HG02623 (cell line): ENCODE data around the gene PLB1.
"Not testable (repeated sequence)": the region's sequence is repeated elsewhere in the genome, so short reads cannot be mapped to it uniquely, and the experiment has no call there.

Source experiments
- ATAC-seq: cut with Tn5 transposase; IDR thresholded peaks from one replicate; pipeline ENCODE4 v1.9.1; 2021; ENCODE audit warnings: moderate library complexity; ENCODE audit not compliant: unreplicated experiment

PLB1 gene

DNA sequence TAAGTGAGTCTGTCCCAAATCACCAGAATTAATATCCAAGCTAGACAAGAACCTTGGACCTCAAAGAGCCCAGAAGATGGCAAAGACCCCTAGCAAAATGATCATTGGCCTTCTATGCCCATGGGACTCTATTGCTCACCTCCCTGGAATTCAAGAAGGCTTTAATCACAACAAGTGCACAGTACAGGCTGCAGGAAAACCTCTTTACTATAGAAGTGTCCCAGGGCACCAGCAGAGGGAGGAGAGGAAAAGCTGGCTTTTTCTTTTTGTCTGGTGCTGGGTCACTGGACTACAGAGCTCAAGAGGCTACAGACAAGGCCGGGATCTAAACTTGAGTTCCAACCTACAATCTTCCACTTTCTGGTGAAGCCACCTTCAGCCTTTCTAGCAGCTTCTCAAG is 167.5 kb downstream of the PLB1 start:
- no peak for ATAC-seq

DNA sequence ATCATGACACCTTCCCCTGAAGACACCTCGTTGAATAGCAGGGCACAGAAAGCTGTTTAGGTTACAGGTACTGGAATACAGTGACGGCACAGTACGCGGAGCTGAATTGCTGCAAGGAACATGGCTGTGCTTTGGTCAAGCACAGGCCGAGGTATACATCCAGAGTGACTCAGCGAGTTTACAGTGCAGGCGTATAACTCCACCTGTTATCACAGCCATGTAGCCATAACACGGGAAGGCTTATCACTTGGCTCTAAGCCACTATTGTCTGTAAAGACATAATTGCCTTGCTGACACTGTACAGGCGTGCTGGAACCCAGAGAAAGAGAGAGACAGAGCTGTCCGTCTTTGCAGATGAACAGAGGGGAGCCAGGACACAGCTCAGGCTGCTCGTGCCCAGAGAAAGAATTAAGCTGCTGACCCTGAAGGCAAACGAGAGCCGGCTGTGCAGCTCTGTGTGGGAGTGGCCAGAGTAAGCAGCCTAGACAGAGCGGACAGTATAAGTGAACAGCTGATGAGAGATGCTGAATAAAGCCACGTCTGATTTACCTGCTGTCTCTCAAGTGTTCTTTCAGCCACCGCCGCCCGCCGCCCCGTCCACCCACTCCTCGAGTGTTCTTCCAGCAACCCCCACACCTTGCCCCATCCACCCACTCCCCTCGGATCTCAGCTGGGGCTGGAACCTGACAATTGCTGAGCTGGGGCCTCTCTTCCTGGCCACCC is 168.4 kb downstream of the PLB1 start:
- no peak for ATAC-seq

DNA sequence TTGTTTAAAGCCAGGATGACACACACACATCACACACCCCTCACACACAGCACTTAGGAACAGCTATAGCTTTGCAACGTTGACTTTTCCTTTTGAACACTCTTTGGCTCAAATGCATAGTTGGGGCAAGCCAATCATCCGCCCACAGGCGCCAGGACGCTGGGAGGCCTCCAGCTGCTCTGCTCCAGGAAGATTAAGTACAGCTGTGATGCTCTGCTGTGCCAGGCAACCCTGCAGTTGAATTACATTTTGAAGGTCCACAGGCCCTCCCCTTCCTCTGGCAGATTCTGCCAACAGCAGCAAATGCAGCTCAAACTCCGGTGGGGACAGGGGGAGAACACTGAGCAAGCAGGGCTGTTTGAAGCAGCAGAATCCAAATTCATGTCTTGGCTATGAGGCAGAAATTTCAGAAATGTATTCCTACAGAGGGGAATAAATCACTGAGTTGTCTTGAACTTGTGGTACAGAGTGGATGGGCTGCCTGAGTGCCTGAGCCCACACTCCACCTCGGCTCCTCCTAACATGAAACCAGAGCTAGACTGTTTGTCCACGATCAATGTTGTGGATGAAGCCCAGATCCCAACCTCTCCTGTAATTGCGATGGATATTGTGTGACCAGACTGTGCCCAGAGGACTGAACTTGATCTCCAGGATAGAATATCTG is 169.3 kb downstream of the PLB1 start:
- ATAC-seq = no peak

DNA sequence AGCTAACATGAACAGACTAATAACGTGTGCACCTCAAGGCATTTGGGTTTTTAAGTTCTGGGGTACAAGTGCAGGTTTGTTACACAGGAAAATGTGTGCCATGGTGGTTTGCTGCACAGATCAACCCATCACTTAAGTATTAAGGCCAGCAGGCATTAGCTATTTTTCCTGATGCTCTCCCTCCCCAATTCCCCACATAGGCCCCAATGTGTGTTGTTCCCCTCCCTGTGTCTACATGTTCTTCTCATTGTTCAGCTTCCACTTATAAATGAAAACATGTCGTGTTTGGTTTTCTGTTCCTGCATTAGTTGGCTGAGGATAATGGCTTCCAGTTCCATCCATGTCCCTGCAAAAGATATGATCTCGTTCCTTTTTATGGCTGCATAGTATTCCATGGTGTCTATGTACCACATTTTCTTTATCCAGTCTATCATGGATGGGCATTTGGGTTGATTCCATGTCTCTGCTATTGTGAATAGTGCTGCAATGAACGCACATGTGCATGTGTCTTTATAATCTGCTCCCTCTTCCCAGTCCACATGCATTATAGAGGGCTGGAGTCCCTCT is 170.0 kb downstream of the PLB1 start:
- ATAC-seq = not testable (repeated sequence)

DNA sequence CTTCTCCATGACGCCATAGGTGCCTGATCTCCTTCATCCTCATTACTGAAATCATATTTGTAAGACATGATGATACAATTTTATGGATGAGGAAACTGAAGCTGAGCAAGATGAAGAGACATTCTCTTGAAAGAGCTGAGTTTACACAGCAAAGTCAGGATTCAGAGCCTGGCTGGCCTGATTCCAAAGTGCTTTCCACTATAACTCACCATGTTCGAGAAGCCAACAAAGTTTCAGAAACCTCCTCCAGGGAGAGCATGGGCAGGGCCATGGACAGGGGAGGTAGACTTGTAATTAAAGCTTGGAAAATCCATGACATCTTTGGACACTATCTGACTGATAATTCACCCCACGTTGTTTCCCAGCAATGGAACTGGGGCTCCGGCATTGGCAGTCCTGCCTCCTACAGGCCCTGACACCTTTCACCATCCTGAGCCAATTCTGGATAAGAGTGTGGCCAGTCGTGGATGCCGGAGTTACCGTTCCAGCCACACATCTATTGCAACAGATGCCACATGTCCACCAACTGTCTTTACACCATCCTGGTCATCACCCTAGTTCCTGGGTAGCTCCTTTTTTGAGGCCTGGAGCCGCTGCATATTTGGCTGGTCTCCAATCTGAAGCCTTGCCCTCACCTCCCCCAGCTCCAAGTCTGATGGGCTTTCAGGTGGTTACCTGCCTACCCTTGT is 170.8 kb downstream of the PLB1 start:
- ATAC-seq = no peak

DNA sequence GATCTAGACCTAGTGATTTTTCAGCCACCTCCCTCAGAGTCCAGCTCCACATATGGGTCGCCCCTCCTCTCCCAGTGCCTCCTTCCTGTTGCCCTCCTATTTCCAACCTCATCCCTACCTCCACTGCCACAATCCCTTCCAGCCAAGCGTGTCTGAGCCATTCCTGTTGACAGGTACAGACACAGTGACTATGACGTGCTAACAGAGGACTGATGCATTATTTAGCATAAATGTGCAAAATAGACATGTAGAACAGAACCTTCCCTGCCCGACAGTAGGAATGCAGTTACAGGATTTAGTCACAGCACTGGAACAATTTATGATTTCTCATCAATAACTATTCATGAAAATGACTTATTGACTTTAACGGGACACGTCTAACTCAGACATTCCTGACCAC is 171.4 kb downstream of the PLB1 start:
- ATAC-seq = no peak

DNA sequence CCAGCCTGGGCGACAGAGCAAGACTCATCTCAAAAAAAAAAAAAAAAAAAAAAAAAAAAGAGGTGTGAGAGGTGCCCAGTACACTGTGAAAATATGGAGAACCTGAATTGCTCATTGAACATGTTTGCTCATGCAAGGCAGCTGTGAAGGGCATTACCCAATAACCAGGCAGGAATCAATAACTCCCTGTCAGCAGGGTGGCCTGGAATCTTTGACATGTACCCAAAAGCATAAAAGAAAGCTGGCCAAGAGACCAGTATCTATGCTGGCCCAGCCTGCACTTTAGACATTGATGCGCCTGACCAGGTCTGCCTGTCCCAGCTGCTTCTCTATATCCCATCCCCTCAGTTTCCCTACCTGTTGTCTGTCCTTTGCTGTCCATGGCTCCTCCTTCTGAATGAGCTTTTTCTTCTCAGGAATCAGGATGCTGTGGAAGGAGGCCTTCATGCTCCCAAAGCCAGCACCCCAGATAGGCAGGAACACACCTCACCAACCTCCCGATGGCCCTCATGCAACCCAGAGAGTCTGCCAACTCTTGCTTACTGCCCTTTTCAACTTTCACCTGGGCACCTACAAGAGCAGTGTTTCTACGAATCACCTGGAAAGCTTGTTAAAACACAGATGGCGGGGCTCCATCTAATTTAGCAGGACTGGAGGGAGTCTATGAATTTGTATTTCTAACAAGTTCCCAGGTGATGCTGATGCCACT is 172.4 kb downstream of the PLB1 start:
- ATAC-seq = no peak

DNA sequence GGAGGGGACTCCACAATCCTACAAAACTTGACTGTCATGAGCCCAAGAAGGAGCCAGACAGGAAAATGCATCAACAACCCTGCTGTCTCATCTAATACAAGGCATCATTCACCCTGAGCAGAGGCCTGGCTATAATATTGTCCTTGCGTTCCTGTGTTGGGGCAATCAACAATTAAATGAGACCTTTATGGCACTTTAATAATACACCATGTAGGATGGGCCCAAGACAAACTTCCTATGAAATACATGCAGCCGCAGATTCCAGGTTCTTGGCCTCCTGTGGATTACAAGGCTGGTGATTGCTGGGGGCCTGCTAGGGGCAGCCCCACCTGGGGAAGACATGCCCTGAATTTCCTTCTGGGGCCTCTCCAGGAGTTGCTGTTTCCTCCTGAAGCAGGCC is 173.0 kb downstream of the PLB1 start:
- ATAC-seq = no peak

DNA sequence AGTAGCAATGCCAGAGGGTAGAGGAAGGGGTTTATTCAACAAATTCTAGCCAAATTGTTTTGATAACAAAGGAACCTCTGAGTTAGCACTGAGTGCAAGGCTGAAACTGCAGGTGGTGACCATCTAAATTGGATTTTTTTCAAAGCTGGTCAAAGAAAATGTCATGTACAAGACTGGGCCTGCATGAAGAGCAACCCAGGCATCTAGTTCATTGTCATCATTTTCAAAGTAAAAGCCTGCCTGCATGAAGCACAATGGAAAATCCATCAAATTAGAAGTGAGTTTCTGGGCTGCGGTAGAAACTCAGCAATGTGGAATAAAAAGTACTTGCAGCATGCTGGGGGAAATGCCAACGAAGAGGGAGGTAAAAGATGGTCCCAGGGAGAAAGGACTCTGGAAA is 175.0 kb downstream of the PLB1 start:
- ATAC-seq = no peak

DNA sequence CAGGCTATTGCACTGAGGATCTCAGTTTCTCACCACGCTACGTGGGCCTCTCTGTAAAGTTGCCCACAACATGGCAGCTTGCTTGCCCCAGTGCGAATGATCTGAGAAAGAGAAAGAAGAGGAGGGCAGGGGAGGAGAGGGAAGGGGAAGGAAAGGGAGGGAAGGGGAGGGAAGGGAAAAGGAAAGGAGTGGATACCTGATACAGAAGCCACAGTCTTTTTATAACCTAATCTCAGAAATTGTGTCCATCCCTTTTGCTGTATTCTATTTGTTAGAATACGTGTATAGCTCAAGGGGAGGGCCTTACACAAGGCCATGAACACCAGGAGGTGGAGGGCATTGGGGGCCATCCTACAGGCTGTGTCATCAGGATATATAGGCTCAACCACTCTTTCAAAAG is 177.5 kb downstream of the PLB1 start:
- no peak for ATAC-seq

DNA sequence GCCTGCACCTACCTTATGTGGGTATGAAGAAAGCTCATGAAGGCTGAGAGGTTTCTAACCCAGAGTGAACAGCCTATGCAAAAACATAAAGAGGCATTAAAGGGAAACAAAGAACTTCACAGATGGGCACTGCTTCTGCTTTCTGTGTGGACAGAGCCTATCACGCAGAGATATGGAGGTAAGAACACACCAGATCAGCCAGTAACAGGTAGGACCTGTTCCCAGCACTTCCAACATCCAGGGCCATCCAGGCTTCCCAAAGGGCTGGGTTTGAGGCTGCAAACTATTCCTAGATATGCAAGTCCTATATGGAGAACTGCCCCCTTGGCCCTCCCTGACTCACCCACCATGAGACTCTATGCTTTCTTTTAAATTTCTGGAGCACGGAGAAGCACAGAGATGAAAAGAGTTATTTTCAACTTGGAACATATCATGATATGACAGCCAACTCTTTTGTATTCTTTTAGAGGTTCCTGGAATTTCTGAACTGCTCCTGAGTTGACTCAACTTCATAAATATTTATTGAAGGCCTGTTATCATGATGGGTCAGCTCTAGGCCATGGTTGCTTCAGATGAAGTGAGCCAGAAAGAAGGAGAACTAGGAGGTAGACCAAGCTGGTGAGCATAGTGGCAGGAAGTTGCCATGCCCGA is 178.3 kb downstream of the PLB1 start:
- ATAC-seq = no peak

DNA sequence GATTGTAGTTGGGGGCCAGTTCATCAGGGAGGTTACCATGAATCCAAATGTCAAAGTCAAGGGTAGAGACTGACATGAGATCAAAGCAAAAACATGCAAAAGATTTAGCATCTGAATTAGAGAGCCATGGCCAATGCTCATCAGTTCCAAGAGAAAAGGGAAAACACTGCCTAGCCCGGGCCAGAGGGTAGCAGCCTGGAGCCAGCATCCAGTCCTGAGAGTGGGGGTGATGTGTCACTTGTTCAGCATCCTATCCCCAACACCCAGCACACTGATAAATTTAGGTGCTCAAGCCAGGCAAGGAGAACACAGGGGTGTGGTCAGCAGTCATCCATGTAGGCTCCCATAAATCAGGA is 178.8 kb downstream of the PLB1 start:
- ATAC-seq = no peak

DNA sequence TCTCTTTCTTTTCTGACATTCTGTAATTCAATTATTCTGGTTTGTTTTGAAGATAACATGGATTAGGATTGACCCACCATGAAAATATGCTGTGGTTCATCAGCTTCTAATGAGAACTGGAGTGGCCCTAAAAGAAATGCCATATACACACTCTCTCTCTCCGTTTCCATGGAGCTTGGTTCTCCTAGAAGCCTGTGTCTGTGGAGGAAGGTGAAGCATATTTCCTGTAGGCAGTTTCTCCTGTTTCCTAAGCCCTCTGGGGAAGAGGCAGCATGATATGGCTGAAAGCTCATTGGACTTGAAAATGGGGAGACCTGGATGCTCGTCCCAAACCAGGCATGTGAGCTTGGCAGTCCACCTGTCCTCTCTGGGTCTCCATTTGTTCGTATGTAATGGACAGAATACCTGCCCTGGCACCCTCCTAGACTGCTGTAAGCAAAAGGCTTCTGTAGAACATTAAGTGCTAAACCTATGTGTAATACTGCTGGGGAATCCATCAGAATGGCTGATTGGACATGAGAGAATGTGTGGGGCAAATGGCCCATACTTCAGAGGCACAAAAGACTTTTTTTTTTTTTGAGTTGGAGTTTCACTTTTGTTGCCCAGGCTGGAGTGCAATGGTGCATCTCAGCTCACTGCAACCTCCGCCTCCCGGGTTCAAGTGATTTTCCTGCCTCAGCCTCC is 180.4 kb downstream of the PLB1 start:
- ATAC-seq = no peak

DNA sequence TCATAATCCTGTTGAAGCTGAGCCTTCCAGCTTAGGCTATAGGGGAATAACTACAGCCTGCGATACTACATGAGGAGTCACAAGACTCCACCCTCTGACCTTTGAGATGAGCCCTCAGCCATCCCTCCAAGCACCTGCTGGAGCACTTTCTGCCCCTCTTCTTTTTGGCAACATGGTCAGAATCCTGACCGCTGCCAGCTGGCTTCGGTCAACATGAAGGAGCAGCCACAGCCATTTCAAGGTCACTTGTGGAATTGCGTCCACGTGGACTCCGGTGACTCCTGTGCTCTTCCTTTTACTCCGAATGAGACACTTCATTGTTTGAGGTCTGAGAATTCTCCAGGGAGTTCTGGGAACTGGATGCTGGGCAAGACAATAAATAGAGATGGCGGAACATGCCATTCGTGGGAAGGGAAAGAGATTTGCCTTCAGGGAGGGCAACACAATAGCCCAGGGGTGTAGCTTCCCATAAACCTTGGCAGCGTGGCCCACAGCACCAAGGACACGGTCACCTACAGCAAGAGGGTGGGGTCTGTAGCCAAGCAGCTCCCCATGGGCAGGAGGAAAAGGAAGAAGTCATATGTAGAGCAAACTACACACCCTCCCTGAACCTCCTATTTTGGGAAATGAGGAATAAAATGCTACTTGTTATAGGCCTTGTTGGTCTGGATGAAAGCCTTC is 182.5 kb downstream of the PLB1 start:
- ATAC-seq = no peak

DNA sequence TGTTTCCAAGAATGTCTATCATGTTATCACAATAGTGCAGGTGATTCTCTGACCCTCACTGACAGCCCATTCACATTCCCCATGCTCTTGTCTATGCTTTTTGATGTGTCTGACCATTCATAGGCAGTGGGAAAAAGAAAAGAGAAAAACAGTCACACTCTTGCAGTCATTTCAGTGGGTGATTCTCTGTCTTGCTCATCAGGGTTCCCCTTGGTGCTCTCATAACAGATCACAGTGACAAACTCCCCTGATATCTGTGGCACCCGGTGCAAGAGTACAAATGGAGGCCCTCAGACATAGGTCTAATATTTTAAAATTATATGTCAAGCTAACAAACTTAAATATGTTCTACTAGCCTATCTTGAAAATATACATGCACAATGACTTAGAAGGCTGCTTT is 183.1 kb downstream of the PLB1 start:
- no peak for ATAC-seq

DNA sequence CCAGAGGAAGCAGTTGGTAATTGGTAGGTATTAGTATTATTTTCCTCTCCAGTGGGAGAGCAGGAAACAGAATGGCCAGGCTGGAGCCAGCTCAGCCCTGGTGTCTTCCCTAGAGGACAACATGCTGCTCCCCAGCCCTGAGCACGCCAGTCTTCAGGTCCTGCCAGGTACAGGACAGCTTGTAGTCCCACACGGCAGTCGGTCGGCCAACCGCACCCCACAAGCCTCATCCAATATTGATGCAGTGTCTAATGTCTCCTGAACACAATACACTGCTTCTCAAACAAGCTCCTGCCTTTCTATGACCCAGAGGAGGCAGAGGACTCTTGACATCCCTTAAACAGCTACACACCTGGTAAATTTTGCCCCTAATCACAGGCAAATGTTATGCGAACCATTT is 184.8 kb downstream of the PLB1 start:
- ATAC-seq = no peak

DNA sequence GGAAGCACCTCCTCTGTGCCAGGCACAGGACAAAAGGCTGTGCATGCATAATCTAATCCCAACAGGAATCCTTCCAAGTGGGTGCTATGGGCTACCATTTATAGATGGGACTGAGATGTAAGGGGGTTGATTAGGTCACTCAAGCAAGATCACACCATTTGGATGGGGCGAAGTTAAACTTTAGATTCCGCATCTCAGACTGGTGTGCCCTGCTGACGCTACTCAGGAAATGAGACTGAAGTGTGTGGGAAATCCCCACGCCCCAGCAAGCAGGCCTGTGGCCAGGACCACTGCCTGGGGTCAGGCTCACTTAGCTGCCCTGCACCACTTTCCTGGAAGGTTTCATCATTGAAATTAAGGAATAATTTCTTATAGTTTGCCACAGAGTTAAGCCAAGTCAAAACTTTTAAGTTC is 185.3 kb downstream of the PLB1 start:
- ATAC-seq = peak; percentile 83

DNA sequence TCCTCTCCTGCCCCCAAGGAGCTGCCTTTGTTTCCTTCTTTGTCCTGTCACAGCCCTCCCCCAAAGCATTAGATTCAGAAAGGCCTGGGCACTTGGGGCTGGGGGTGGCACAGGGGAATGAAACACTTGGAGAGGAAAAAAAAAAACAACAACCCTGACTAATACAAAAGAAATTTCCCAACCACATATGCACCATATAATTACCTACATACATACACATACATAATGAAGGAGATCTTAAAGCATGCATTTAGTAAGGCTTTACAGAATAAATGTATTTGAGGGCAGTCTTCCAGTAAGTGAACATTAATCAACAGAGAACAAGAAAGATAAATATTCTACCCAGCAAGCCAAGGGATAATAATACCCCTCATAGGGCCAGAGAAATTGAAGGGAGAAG is 185.7 kb downstream of the PLB1 start:
- ATAC-seq = no peak

DNA sequence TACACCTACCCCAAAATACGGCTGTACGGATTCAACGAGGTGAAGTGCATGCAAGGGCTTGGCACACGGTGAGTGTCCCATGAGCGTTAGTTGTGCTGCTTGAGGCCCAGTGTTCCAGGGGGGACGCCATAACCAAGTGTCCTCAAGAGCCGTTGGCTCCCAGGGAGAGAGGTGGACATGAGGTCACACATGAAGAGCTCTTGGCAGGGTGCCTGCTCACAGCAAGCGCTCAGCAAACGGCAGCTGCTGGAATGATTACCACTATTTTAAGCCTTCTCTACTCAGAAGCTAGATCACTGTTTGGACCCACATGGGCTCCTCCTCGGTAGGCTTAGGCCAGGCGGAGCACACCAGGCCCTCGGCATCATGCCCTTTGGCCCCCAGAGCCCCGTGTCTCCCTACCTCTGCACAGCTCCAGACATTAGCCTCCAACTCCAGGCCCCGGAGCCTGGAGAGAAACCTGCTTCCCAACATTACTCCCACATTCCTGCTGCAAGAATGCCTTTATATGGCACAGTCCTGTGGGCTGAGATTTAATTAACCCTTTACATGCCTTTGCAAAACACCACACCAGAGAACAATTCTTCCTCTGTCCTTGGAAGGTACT is 187.3 kb downstream of the PLB1 start:
- ATAC-seq = no peak
